A549 (cell line): ENCODE results near the gene SMC6. TPM values are rescaled to one million over a fixed set of nuclear protein-coding genes. Genes with fewer than 3 reads are reported as not detected.

Experiments used
- ATAC-seq, 2 experiments: fragments of 200-7000 bp in 1 of 2; fragments of >200 bp in 1 of 2; cut with Nextera tagmentation in 1 of 2; cut with Tn5 transposase in 1 of 2; 3 replicates each; pipeline versions ENCODE4 v1.8.0 to v1.9.1; 2018 to 2020; ENCODE audit warnings: mild to moderate bottlenecking in 1 of 2, moderate library complexity in 1 of 2
- CTCF ChIA-PET: fragments of 300-600 bp; sonication (Branson Sonifier 250); formaldehyde crosslinking; extraction: SDS; loops from one replicate; lab custom pipeline; 2021; ENCODE audit warnings: antibody characterized with exemption, inconsistent platforms; lab: Yijun Ruan, JAX
- POLR2A ChIA-PET: fragments of 350-600 bp; formaldehyde crosslinking; extraction: SDS; loops from one replicate; lab custom pipeline; 2021; ENCODE audit warnings: antibody characterized with exemption, inconsistent platforms; lab: Yijun Ruan, JAX
- DNase-seq, 2 experiments: peaks; one replicate each; pipeline versions ENCODE4 v3.0.0 to v3.0.0-alpha.2; 2011 to 2016; ENCODE audit warnings: low read depth in 1 of 2, low spot score in 1 of 2
- FAIRE-seq: peaks from 2 replicates; lab custom pipeline; 2011; peaks lifted over from hg19 to GRCh38; lab: Jason Lieb, UNC
- H3K27ac ChIP-seq, 2 experiments: fragments of >200 bp; sonication (Bioruptor Twin); formaldehyde crosslinking; 3 replicates each; pipeline ENCODE4 v1.5.1; 2016 to 2017
- H3K4me1 ChIP-seq: fragments of >200 bp; sonication (Bioruptor Twin); formaldehyde crosslinking; 3 replicates; pipeline ENCODE4 v1.6.1; 2016
- H3K4me2 ChIP-seq: fragments of >200 bp; sonication (Bioruptor Twin); formaldehyde crosslinking; 3 replicates; pipeline ENCODE4 v1.6.1; 2016
- H3K4me3 ChIP-seq: fragments of >200 bp; sonication (Bioruptor Twin); formaldehyde crosslinking; 3 replicates; pipeline ENCODE4 v1.5.1; 2016
- H3K9me3 ChIP-seq: fragments of >200 bp; sonication (Bioruptor Twin); formaldehyde crosslinking; 3 replicates; pipeline ENCODE4 v1.6.1; 2016
- CBX8 ChIP-seq: fragments of 200-600 bp; sonication (generic); IDR thresholded peaks from 2 replicates; pipeline ENCODE4 v1.6.1; 2016
- EHF ChIP-seq: fragments of 250-450 bp; sonication (Bioruptor Pico); IDR thresholded peaks from 2 replicates; pipeline ENCODE4 v1.5.0; 2020; ENCODE audit warnings: mild to moderate bottlenecking
- EP300 ChIP-seq, 2 experiments: fragments of >200 bp; sonication (Bioruptor Twin); formaldehyde crosslinking; IDR thresholded peaks; 2 replicates in 1 of 2; 3 replicates in 1 of 2; pipeline ENCODE4 v1.6.1; 2016 to 2017
- ESRRA ChIP-seq: fragments of 150-350 bp; IDR thresholded peaks from 2 replicates; pipeline ENCODE4 v1.6.1; 2014; ENCODE audit warnings: mild to moderate bottlenecking, low read length, borderline replicate concordance
- GATA3 ChIP-seq: IDR thresholded peaks from 2 replicates; pipeline ENCODE4 v1.6.1; 2012; ENCODE audit warnings: borderline replicate concordance
- HEYL ChIP-seq: fragments of 250-450 bp; sonication (Bioruptor Pico); IDR thresholded peaks from 2 replicates; pipeline ENCODE4 v1.8.0; 2021; ENCODE audit warnings: mild to moderate bottlenecking, moderate library complexity
- HOXB5 ChIP-seq: fragments of 250-450 bp; sonication (Bioruptor Pico); IDR thresholded peaks from 2 replicates; pipeline ENCODE4 v1.5.0; 2020; ENCODE audit warnings: mild to moderate bottlenecking, moderate library complexity
- JUN ChIP-seq, 2 experiments: fragments of >200 bp; sonication (Bioruptor Twin); formaldehyde crosslinking; IDR thresholded peaks; 2 replicates in 1 of 2; 3 replicates in 1 of 2; pipeline ENCODE4 v1.6.1; 2016 to 2017
- MAFK ChIP-seq: fragments of 450-650 bp; IDR thresholded peaks from 2 replicates; pipeline ENCODE4 v1.6.1; 2014; ENCODE audit not compliant: partially characterized antibody
- NPAS2 ChIP-seq: fragments of 250-450 bp; sonication (Bioruptor Pico); IDR thresholded peaks from 2 replicates; pipeline ENCODE4 v1.8.0; 2022; ENCODE audit warnings: mild to moderate bottlenecking, moderate library complexity, borderline replicate concordance
- PHF8 ChIP-seq: fragments of 200-600 bp; sonication (generic); IDR thresholded peaks from 2 replicates; pipeline ENCODE4 v1.6.1; 2016; ENCODE audit warnings: low read depth, mild to moderate bottlenecking, antibody characterized with exemption, moderate library complexity, borderline replicate concordance
- POLR2A ChIP-seq: IDR thresholded peaks from 2 replicates; pipeline ENCODE4 v1.6.1; 2012; ENCODE audit warnings: mild to moderate bottlenecking, low read length
- POLR2AphosphoS2 ChIP-seq: conservative IDR thresholded peaks from 2 replicates; pipeline ENCODE4 v1.6.1; 2012; ENCODE audit warnings: low read length, improper control_type of control experiment, inconsistent platforms
- RCOR1 ChIP-seq: fragments of 150-350 bp; IDR thresholded peaks from 2 replicates; pipeline ENCODE4 v1.6.1; 2014; ENCODE audit warnings: antibody characterized with exemption, low read length, low read depth
- RFX5 ChIP-seq: fragments of 450-650 bp; IDR thresholded peaks from 2 replicates; pipeline ENCODE4 v1.7.1; 2014; ENCODE audit warnings: antibody characterized with exemption, mild to moderate bottlenecking, moderate library complexity
- RNF2 ChIP-seq: fragments of 200-600 bp; sonication (generic); IDR thresholded peaks from 2 replicates; pipeline ENCODE4 v1.6.1; 2016; ENCODE audit warnings: low read depth, mild to moderate bottlenecking, antibody characterized with exemption, moderate library complexity, borderline replicate concordance
- SMC3 ChIP-seq: fragments of >200 bp; sonication (Bioruptor Twin); formaldehyde crosslinking; IDR thresholded peaks from 3 replicates; pipeline ENCODE4 v1.6.1; 2018; ENCODE audit warnings: inconsistent platforms
- TP53 ChIP-seq: fragments of 250-450 bp; sonication (Bioruptor Pico); IDR thresholded peaks from 2 replicates; pipeline ENCODE4 v1.5.0; 2021; ENCODE audit warnings: mild to moderate bottlenecking, moderate library complexity
- ZFP36 ChIP-seq: fragments of 450-650 bp; IDR thresholded peaks from 2 replicates; pipeline ENCODE4 v1.6.1; 2014; ENCODE audit warnings: borderline replicate concordance; ENCODE audit not compliant: partially characterized antibody
- ZNF302 ChIP-seq: fragments of 250-450 bp; sonication (Bioruptor Pico); IDR thresholded peaks from 2 replicates; pipeline ENCODE4 v1.9.0; 2021; ENCODE audit warnings: inconsistent platforms, mild to moderate bottlenecking, moderate library complexity
- WGBS: methylation state at CpG from one replicate; pipeline ENCODE4 v1.1.6; 2017; ENCODE audit errors: missing lambda C conversion rate; 5-methylcytosine and 5-hydroxymethylcytosine counted together
- polyA plus RNA-seq, 4 experiments: library from polyadenylated mRNA; depleted of rRNA in 3 of 4; stranded (reverse); fragments of >200 nt; fragmentation: RNase III in 1 of 4; extraction: RNeasy Plus Mini Kit Qiagen cat#74134 plus additional on column Dnase treatment in 1 of 4; gene quantifications; 2 replicates in 3 of 4; 3 replicates in 1 of 4; pipeline ENCODE4 v1.2.3, GENCODE V29; 2011 to 2017
- TF ChIP-seq, protein P1 (sequence below): fragments of >200 bp; sonication (Bioruptor Twin); formaldehyde crosslinking; IDR thresholded peaks from 2 replicates; pipeline ENCODE4 v1.6.1; 2016
- TF ChIP-seq, protein P2 (sequence below): IDR thresholded peaks from 2 replicates; pipeline ENCODE4 v1.6.1; 2012
- TF ChIP-seq, protein P3 (sequence below): fragments of 250-450 bp; sonication (Bioruptor Pico); IDR thresholded peaks from 2 replicates; pipeline ENCODE4 v1.5.0; 2021; ENCODE audit warnings: mild to moderate bottlenecking, moderate library complexity, borderline replicate concordance
- TF ChIP-seq, protein P4 (sequence below): fragments of >200 bp; sonication (Bioruptor Twin); formaldehyde crosslinking; IDR thresholded peaks from 3 replicates; pipeline ENCODE4 v1.6.1; 2016
- TF ChIP-seq, protein P5 (sequence below): fragments of 150-350 bp; IDR thresholded peaks from 2 replicates; pipeline ENCODE4 v1.6.1; 2014; ENCODE audit warnings: low read depth, mild to moderate bottlenecking, low read length

Gene SMC6
- polyA plus RNA-seq, 2 of the 4 experiments (the other 2 are of a cell fraction), result 29.9 to 51.6 TPM

DNA sequence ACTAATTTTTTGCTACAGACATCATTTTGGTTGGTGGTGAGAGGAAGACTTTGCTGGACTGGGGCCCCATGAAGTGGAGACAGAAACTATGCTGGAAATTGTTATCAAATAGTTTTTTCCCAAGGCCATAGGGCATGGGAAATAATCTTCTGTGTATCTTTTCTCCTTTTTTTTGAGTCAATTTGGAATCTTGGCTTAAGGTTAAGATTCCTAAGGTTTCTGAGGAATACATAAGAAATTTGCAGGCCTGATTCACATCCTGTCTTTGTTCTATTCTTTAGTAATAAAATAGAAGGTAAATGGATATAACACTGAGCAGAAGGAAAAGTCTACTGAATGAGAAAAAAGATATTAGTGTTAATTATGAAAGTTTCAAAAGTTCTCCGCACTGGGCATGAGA is 16.6 kb downstream of the SMC6 start:
- no peak overlapping the region for H3K4me2 ChIP-seq
- FAIRE-seq, result no peak
- CTCF ChIA-PET, result interaction anchor here (2.9 to 4.7 kb wide), 2 partner anchors 18 kb away, joined by 11 to 31 read pairs; no protein-coding TSS in a partner anchor

DNA sequence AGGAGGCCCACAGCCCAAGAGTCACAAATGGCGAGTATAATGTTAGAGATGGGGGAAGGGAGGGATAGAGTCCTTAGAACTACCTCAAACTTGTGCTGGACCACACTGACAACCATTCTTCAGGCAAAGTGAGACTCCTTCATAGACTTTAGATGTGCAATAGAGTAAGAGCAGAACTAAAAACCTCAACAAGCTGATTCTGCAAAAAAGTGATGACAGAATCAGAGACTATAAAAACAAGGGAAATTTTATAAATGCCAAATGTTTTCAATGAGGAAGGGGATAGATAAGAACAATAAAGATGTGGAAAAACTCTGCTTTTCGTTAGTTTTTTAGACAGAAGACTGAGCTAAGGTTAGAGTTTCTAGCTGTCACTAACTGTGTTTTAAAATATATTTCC is 17.7 kb downstream of the SMC6 start:
- H3K4me3 ChIP-seq, result no peak overlapping the region
- no peak overlapping the region for H3K27ac ChIP-seq
- TF ChIP-seq MAFK (peak; percentile 40), EHF (CRISPR knock-in tag) (no peak)
- DNase-seq (no peak), FAIRE-seq (peak; percentile 46), ATAC-seq (no peak)
- no peaks in the 10 kb centered on the region for H3K4me1 ChIP-seq
- ChIA-PET POLR2A (no interaction called here), CTCF (interaction anchor here (0.5 to 4.7 kb wide), 3 partner anchors 11 to 497 kb away, joined by 3 to 31 read pairs (median 4); no protein-coding TSS in a partner anchor)
- no peaks in the 10 kb centered on the region for H3K9me3 ChIP-seq
- 87% methylated on average over 2 of the region's 2 CpGs for WGBS
- no peak overlapping the region for H3K4me2 ChIP-seq

More for the DNA sequence above, 16.6 kb downstream of the SMC6 start:
- H3K9me3 ChIP-seq, result no peaks in the 10 kb centered on the region
- H3K4me3 ChIP-seq, result no peak overlapping the region
- WGBS, result 87% methylated on average over 1 of the region's 1 CpG
- H3K27ac ChIP-seq, result no peak overlapping the region
- TF ChIP-seq, protein P1, sequence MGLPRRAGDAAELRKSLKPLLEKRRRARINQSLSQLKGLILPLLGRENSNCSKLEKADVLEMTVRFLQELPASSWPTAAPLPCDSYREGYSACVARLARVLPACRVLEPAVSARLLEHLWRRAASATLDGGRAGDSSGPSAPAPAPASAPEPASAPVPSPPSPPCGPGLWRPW, result no peak
- ATAC-seq, result no peak
- no peak for DNase-seq
- POLR2A ChIA-PET, result no interaction called here
- H3K4me1 ChIP-seq, result no peaks in the 10 kb centered on the region

DNA sequence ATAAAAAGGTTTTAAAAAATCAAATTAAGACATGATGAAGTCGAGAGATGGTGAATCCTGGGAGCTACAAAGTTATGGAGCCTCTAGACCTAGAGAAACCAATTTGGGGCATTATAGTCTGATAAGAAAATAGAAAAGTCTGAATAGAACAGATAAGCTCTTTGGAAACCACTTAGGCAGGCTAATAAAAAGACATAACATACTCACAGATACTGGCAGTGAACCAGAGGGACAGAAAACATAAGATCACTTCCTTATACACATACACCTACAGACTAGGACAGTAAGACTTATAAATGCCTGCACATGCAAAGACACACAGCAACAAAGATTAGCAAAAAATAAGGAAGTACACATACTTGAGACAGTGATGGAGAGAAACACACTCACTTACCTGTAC is 20.0 kb downstream of the SMC6 start:
- WGBS, result 91% methylated on average over 1 of the region's 1 CpG
- FAIRE-seq, result no peak

DNA sequence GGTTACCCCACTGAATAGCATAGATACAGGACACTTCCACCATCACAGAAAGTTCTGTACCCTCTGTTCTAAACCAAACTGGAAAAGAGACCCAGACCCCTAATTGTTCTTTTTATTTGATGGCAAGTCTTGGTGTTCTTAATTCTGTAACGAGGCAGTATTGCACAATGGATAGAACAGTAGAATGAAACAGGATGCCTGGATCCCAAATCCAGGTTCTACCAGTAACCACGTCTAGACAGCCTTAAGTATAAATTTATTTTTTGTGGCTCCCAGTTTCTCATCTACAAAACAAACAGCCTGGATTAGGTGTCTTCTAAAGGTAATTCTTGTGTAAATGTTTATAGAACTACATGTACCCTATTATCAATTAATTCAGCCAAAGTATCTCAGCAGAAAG is 23.7 kb downstream of the SMC6 start:
- ATAC-seq (no peak), FAIRE-seq (no peak), DNase-seq (no peak)
- no peak overlapping the region for H3K4me3 ChIP-seq
- ChIA-PET CTCF (no interaction called here), POLR2A (no interaction called here)
- no peak overlapping the region for H3K27ac ChIP-seq
- TF ChIP-seq POLR2A (no peak), HEYL (no peak), EP300 (IDR thresholded peaks at IDR 0.05) (no peak), CBX8 (no peak), TP53 (no peak), RFX5 (no peak), ESRRA (no peak), POLR2AphosphoS2 (no peak), HOXB5 (CRISPR knock-in tag) (no peak)
- TF ChIP-seq, protein P2, sequence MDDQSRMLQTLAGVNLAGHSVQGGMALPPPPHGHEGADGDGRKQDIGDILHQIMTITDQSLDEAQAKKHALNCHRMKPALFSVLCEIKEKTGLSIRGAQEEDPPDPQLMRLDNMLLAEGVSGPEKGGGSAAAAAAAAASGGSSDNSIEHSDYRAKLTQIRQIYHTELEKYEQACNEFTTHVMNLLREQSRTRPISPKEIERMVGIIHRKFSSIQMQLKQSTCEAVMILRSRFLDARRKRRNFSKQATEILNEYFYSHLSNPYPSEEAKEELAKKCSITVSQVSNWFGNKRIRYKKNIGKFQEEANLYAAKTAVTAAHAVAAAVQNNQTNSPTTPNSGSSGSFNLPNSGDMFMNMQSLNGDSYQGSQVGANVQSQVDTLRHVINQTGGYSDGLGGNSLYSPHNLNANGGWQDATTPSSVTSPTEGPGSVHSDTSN, result no peak
- TF ChIP-seq, protein P3, sequence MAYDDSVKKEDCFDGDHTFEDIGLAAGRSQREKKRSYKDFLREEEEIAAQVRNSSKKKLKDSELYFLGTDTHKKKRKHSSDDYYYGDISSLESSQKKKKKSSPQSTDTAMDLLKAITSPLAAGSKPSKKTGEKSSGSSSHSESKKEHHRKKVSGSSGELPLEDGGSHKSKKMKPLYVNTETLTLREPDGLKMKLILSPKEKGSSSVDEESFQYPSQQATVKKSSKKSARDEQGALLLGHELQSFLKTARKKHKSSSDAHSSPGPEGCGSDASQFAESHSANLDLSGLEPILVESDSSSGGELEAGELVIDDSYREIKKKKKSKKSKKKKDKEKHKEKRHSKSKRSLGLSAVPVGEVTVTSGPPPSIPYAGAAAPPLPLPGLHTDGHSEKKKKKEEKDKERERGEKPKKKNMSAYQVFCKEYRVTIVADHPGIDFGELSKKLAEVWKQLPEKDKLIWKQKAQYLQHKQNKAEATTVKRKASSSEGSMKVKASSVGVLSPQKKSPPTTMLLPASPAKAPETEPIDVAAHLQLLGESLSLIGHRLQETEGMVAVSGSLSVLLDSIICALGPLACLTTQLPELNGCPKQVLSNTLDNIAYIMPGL (CRISPR knock-in tag), result no peak
- H3K9me3 ChIP-seq, result no peaks in the 10 kb centered on the region
- H3K4me2 ChIP-seq, result no peak overlapping the region
- no peaks in the 10 kb centered on the region for H3K4me1 ChIP-seq
- WGBS, result 91% methylated on average over 2 of the region's 2 CpGs

More for the DNA sequence above, 20.0 kb downstream of the SMC6 start:
- H3K4me3 ChIP-seq, result no peak overlapping the region
- no peak; a peak in 1 of 6 replicates for ATAC-seq
- TF ChIP-seq, protein P4, sequence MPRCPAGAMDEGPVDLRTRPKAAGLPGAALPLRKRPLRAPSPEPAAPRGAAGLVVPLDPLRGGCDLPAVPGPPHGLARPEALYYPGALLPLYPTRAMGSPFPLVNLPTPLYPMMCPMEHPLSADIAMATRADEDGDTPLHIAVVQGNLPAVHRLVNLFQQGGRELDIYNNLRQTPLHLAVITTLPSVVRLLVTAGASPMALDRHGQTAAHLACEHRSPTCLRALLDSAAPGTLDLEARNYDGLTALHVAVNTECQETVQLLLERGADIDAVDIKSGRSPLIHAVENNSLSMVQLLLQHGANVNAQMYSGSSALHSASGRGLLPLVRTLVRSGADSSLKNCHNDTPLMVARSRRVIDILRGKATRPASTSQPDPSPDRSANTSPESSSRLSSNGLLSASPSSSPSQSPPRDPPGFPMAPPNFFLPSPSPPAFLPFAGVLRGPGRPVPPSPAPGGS, result no peak
- TF ChIP-seq HEYL, result no peak
- no peak for TF ChIP-seq CBX8
- TF ChIP-seq ESRRA, result no peak
- no peak for TF ChIP-seq JUN (IDR thresholded peaks at IDR 0.05)
- TF ChIP-seq MAFK, result no peak
- no peak for TF ChIP-seq ZFP36
- no peak for TF ChIP-seq RNF2
- no peak for TF ChIP-seq SMC3
- TF ChIP-seq NPAS2 (CRISPR knock-in tag), result no peak
- TF ChIP-seq, protein P5, sequence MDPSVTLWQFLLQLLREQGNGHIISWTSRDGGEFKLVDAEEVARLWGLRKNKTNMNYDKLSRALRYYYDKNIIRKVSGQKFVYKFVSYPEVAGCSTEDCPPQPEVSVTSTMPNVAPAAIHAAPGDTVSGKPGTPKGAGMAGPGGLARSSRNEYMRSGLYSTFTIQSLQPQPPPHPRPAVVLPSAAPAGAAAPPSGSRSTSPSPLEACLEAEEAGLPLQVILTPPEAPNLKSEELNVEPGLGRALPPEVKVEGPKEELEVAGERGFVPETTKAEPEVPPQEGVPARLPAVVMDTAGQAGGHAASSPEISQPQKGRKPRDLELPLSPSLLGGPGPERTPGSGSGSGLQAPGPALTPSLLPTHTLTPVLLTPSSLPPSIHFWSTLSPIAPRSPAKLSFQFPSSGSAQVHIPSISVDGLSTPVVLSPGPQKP, result no peak
- TF ChIP-seq ZNF302 (CRISPR knock-in tag), result no peak
- TF ChIP-seq PHF8, result no peak
- no peak for TF ChIP-seq POLR2A
- TF ChIP-seq RCOR1, result no peak
- TF ChIP-seq EHF (CRISPR knock-in tag), result no peak
- TF ChIP-seq GATA3, result no peak
- TF ChIP-seq HOXB5 (CRISPR knock-in tag), result no peak
- TF ChIP-seq, all 56 proteins: peak for 0
- POLR2A ChIA-PET, result no interaction called here
- no peaks in the 10 kb centered on the region for H3K9me3 ChIP-seq
- CTCF ChIA-PET, result interaction anchor here (4.7 kb wide), 1 partner anchor 15 kb away, joined by 31 read pairs; no protein-coding TSS in a partner anchor
- no peak overlapping the region for H3K27ac ChIP-seq
- no peak for DNase-seq
- no peak overlapping the region for H3K4me2 ChIP-seq
- H3K4me1 ChIP-seq, result no peaks in the 10 kb centered on the region
